H9 (cell line): ENCODE data around the gene IGF2BP2. TPM values are rescaled to one million over a fixed set of nuclear protein-coding genes. Genes with fewer than 3 reads are reported as not detected.

ENCODE experiments used
- DNase-seq: peaks from one replicate; pipeline ENCODE4 v3.0.0-alpha.2; 2017
- H2AFZ ChIP-seq: one replicate; pipeline ENCODE4 v1.6.1; 2013; ENCODE audit warnings: mild to moderate bottlenecking, low read length, control low read depth, moderate library complexity
- H2AK5ac ChIP-seq: 2 replicates; pipeline ENCODE4 v1.6.1; 2013; ENCODE audit warnings: low read length, control low read depth, mixed read lengths; ENCODE audit not compliant: insufficient read length
- H2BK120ac ChIP-seq: one replicate; pipeline ENCODE4 v1.6.1; 2013; ENCODE audit warnings: low read depth, mild to moderate bottlenecking, low read length, control low read depth, inconsistent platforms; ENCODE audit not compliant: poor library complexity, severe bottlenecking
- H2BK12ac ChIP-seq: 2 replicates; pipeline ENCODE4 v1.6.1; 2013; ENCODE audit warnings: low read length, control low read depth, mixed read lengths, low read depth; ENCODE audit not compliant: insufficient read length
- H2BK15ac ChIP-seq: 2 replicates; pipeline ENCODE4 v1.6.1; 2013; ENCODE audit warnings: low read depth, low read length, control low read depth
- H2BK20ac ChIP-seq: one replicate; pipeline ENCODE4 v1.6.1; 2013; ENCODE audit warnings: low read depth, mild to moderate bottlenecking, low read length, control low read depth, inconsistent platforms; ENCODE audit not compliant: poor library complexity, severe bottlenecking
- H2BK5ac ChIP-seq: 2 replicates; pipeline ENCODE4 v1.6.1; 2013; ENCODE audit warnings: low read length, control low read depth, mixed read lengths; ENCODE audit not compliant: insufficient read length
- H3K14ac ChIP-seq: 2 replicates; pipeline ENCODE4 v1.6.1; 2013; ENCODE audit warnings: low read length, control low read depth; ENCODE audit not compliant: insufficient read depth
- H3K18ac ChIP-seq: 2 replicates; pipeline ENCODE4 v1.6.1; 2013; ENCODE audit warnings: low read depth, mild to moderate bottlenecking, mixed read lengths, low read length, control low read depth; ENCODE audit not compliant: insufficient read length
- H3K23ac ChIP-seq: 2 replicates; pipeline ENCODE4 v1.6.1; 2013; ENCODE audit warnings: low read length, control low read depth, mixed read lengths, low read depth; ENCODE audit not compliant: insufficient read length
- H3K23me2 ChIP-seq: 2 replicates; pipeline ENCODE4 v1.6.1; 2013; ENCODE audit warnings: low read depth, mild to moderate bottlenecking, mixed read lengths, low read length, control low read depth; ENCODE audit not compliant: insufficient read length, poor library complexity, severe bottlenecking
- H3K27ac ChIP-seq: 2 replicates; pipeline ENCODE4 v1.5.1; 2013; ENCODE audit warnings: low read length, control low read depth, mixed read lengths, low read depth; ENCODE audit not compliant: insufficient read length
- H3K27me3 ChIP-seq: 2 replicates; pipeline ENCODE4 v1.6.1; 2013; ENCODE audit warnings: low read length, control low read depth, inconsistent platforms; ENCODE audit not compliant: insufficient read depth
- H3K4ac ChIP-seq: 2 replicates; pipeline ENCODE4 v1.6.1; 2013; ENCODE audit warnings: low read depth, mild to moderate bottlenecking, control low read depth, inconsistent platforms, low read length, moderate library complexity
- H3K4me1 ChIP-seq: 2 replicates; pipeline ENCODE4 v1.6.1; 2013; ENCODE audit warnings: low read length, control low read depth, inconsistent platforms; ENCODE audit not compliant: insufficient read depth
- H3K4me2 ChIP-seq: 2 replicates; pipeline ENCODE4 v1.6.1; 2013; ENCODE audit warnings: low read length, control low read depth, mixed read lengths; ENCODE audit not compliant: insufficient read length, insufficient read depth
- H3K56ac ChIP-seq: 2 replicates; pipeline ENCODE4 v1.6.1; 2013; ENCODE audit warnings: low read depth, mild to moderate bottlenecking, mixed read lengths, low read length, control low read depth; ENCODE audit not compliant: insufficient read length
- H3K79me1 ChIP-seq: 2 replicates; pipeline ENCODE4 v1.6.1; 2013; ENCODE audit warnings: low read depth, mild to moderate bottlenecking, moderate library complexity, low read length, control low read depth, inconsistent platforms; ENCODE audit not compliant: insufficient read depth, poor library complexity, severe bottlenecking
- H3K79me2 ChIP-seq: 2 replicates; pipeline ENCODE4 v1.6.1; 2013; ENCODE audit warnings: low read length, control low read depth, inconsistent platforms; ENCODE audit not compliant: insufficient read depth
- H3K9ac ChIP-seq: 2 replicates; pipeline ENCODE4 v1.6.1; 2013; ENCODE audit warnings: low read length, control low read depth, mixed read lengths; ENCODE audit not compliant: insufficient read length; ENCODE audit errors: extremely low read depth
- H3K9me3 ChIP-seq: one replicate; pipeline ENCODE4 v1.6.1; 2013; ENCODE audit warnings: low read depth, low read length, inconsistent platforms; ENCODE audit not compliant: control insufficient read depth
- H3T11ph ChIP-seq: one replicate; pipeline ENCODE4 v1.6.1; 2013; ENCODE audit warnings: mild to moderate bottlenecking, low read length, control low read depth, inconsistent platforms
- H4K20me1 ChIP-seq: one replicate; pipeline ENCODE4 v1.6.1; 2013; ENCODE audit not compliant: control insufficient read depth, insufficient read length, insufficient read depth
- H4K5ac ChIP-seq: 2 replicates; pipeline ENCODE4 v1.6.1; 2013; ENCODE audit warnings: low read depth, mild to moderate bottlenecking, mixed read lengths, low read length, control low read depth; ENCODE audit not compliant: insufficient read length
- H4K8ac ChIP-seq: replicated peaks from 2 replicates; pipeline ENCODE4 v1.6.1; 2013; ENCODE audit warnings: low read length, control low read depth, mixed read lengths, low read depth; ENCODE audit not compliant: insufficient read length
- H4K91ac ChIP-seq: 2 replicates; pipeline ENCODE4 v1.6.1; 2013; ENCODE audit warnings: low read depth, mild to moderate bottlenecking, moderate library complexity, mixed read lengths, low read length, control low read depth; ENCODE audit not compliant: insufficient read length
- H3K27ac Mint-ChIP-seq, 3 experiments: 2 replicates in 2 of 3; 3 replicates in 1 of 3; pipeline ENCODE4 v1.8.0; 2020 to 2021; ENCODE audit warnings: mixed read lengths in 3 of 3, mild to moderate bottlenecking in 1 of 3, moderate library complexity in 1 of 3
- H3K27me3 Mint-ChIP-seq: 2 replicates; pipeline ENCODE4 v1.8.0; 2021; ENCODE audit warnings: low read depth, mild to moderate bottlenecking, moderate library complexity, mixed read lengths
- H3K36me3 Mint-ChIP-seq, 3 experiments: 2 replicates in 2 of 3; 3 replicates in 1 of 3; pipeline ENCODE4 v1.8.0; 2020 to 2021; ENCODE audit warnings: low read depth in 3 of 3, mixed read lengths in 3 of 3; ENCODE audit not compliant: insufficient read depth in 1 of 3
- H3K4me1 Mint-ChIP-seq, 2 experiments: 2 replicates each; pipeline ENCODE4 v1.8.0; 2020; ENCODE audit warnings: mixed read lengths in 2 of 2
- H3K4me3 Mint-ChIP-seq, 2 experiments: 2 replicates in 1 of 2; 3 replicates in 1 of 2; pipeline ENCODE4 v1.8.0; 2020 to 2021; ENCODE audit warnings: mild to moderate bottlenecking in 2 of 2, mixed read lengths in 2 of 2, moderate library complexity in 1 of 2
- H3K9me3 Mint-ChIP-seq, 2 experiments: 2 replicates in 1 of 2; 3 replicates in 1 of 2; pipeline ENCODE4 v1.8.0; 2020; ENCODE audit warnings: mild to moderate bottlenecking in 2 of 2, mixed read lengths in 2 of 2, moderate library complexity in 1 of 2
- CTCF ChIP-seq: fragments of 200-600 bp; sonication (generic); conservative IDR thresholded peaks from 3 replicates; pipeline ENCODE4 v1.8.0; 2021; ENCODE audit warnings: antibody characterized with exemption, mild to moderate bottlenecking
- WGBS: extraction: QIAGEN DNeasy Blood & Tissue Kit; methylation state at CpG from one replicate; pipeline ENCODE4 v1.1.7; 2013; ENCODE audit warnings: missing lambda C conversion rate, low lambda C conversion rate, mixed read lengths; ENCODE audit not compliant: insufficient read length; ENCODE audit errors: extremely low coverage; 5-methylcytosine and 5-hydroxymethylcytosine counted together
- total RNA-seq: library from RNA; stranded (reverse); gene quantifications from 2 replicates; pipeline ENCODE4 v1.2.1, GENCODE V29; 2021

Gene IGF2BP2
- total RNA-seq, 1 experiment from 2014 or later: 130 TPM

GRCh38 chr3:185825639-185826481, 1.0 kb upstream of the IGF2BP2 start:
- no CpG with 5 or more reads among the region's 90 CpGs for WGBS
- Histone ChIP-seq H2AFZ (no peak overlapping the region), H3K79me2 (peaks cover 10% of the 10 kb centered on the region; the same call in 1 of the 2 replicates), H3K4me2 (peak overlapping the region; percentile 91), H2BK15ac (no peak overlapping the region; the same call in 1 of the 2 replicates), H3K9ac (peak overlapping the region; percentile 20), H3K56ac (no peak overlapping the region), H3K4me1 (peaks cover 4% of the 10 kb centered on the region; the same call in 1 of the 2 replicates), H3K4ac (no peak overlapping the region; the same call in 1 of the 2 replicates), H3K79me1 (no peaks in the 10 kb centered on the region), H3K23ac (no peak overlapping the region), H4K8ac (no peak overlapping the region), H3K27ac (no peak overlapping the region), H2BK120ac (no peak overlapping the region), H2BK20ac (no peak overlapping the region), H3K9me3 (peaks cover 18% of the 10 kb centered on the region), H3T11ph (no peak overlapping the region), H2BK5ac (no peak overlapping the region), H3K27me3 (no peaks in the 10 kb centered on the region), H4K5ac (no peak overlapping the region), H4K91ac (no peak overlapping the region), H4K20me1 (no peaks in the 10 kb centered on the region), H2AK5ac (no peak overlapping the region), H3K14ac (peak overlapping the region; percentile 58), H3K18ac (peak overlapping the region; percentile 68), H3K23me2 (peaks cover 8% of the 10 kb centered on the region), H2BK12ac (no peak overlapping the region)
- Mint-ChIP-seq H3K4me3 (peak overlapping the region; percentile 83 to 95), H3K27ac (peak overlapping the region in 2 of 3 experiments; percentile 40 to 90; a peak in 5 of 7 replicates), H3K36me3 (peaks cover 46 to 48% (median 48%) of the 10 kb centered on the region in 3 experiments), H3K9me3 (peaks cover 40 to 47% of the 10 kb centered on the region in 2 experiments), H3K27me3 (peaks cover 26% of the 10 kb centered on the region), H3K4me1 (peaks cover 21 to 24% of the 10 kb centered on the region in 2 experiments)
- TF ChIP-seq CTCF: no peak
- DNase-seq: peak; percentile 75
